GM12891 (cell line): ENCODE results near the gene PXT1.

Source experiments
- DNase-seq: peaks from one replicate; pipeline ENCODE4 v3.0.0; 2011; ENCODE audit warnings: low spot score; ENCODE audit not compliant: insufficient read length
- FAIRE-seq: peaks from 2 replicates; lab custom pipeline; 2011; peaks lifted over from hg19 to GRCh38; lab: Jason Lieb, UNC
- PAX5 ChIP-seq: IDR thresholded peaks from 2 replicates; pipeline ENCODE4 v1.6.1; 2011; ENCODE audit warnings: low read length, moderate library complexity, mild to moderate bottlenecking; ENCODE audit not compliant: insufficient read depth, severe bottlenecking
- POLR2A ChIP-seq: IDR thresholded peaks from 2 replicates; pipeline ENCODE4 v1.6.1; 2011; ENCODE audit warnings: low read depth, low read length, control low read depth
- POLR2AphosphoS5 ChIP-seq: IDR thresholded peaks from 2 replicates; pipeline ENCODE4 v1.6.1; 2011; ENCODE audit warnings: low read depth, low read length, control low read depth
- POU2F2 ChIP-seq: IDR thresholded peaks from 2 replicates; pipeline ENCODE4 v1.6.1; 2011; ENCODE audit warnings: low read depth, mild to moderate bottlenecking, control low read depth, low read length, moderate library complexity
- SPI1 ChIP-seq: IDR thresholded peaks from 2 replicates; pipeline ENCODE4 v1.6.1; 2011; ENCODE audit warnings: low read depth, low read length, control low read depth
- TAF1 ChIP-seq: IDR thresholded peaks from 2 replicates; pipeline ENCODE4 v1.6.1; 2011; ENCODE audit warnings: low read depth, low read length, control low read depth

The PXT1 gene

DNA sequence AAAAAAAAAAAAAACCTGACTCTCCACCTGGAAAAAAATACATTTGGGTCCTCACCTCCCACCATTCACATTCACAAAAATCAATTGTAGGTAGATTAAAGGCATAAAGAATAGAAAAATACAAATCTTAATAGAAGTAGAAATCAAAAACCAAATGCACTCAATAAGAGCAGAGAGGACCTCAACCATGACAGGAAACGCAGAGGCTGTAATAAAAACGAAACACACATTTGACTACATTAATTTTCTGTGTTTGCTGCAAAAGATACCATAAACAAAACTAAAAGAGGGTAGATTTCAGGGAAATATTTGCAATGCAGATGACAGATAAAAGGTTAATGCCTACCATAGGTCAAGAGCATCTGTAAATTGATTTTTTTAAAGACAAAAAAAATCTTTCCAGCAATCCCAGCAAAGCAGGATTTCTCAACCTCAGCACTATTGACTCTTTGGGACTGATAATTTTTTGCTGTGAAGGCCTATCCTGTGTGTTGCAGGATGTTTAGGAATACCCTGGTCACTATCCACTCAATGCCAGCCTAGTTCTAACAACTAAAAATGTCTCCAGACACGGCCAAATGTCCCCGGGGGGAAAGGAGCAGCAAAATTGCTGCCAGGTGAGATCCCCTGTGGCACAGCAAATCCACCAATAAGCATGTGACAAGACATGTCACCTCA is 64.3 kb downstream of the PXT1 start:
- DNase-seq (no peak), FAIRE-seq (no peak)
- TF ChIP-seq POLR2AphosphoS5 (no peak), PAX5 (no peak), TAF1 (no peak), POLR2A (no peak), POU2F2 (no peak), SPI1 (no peak)

DNA sequence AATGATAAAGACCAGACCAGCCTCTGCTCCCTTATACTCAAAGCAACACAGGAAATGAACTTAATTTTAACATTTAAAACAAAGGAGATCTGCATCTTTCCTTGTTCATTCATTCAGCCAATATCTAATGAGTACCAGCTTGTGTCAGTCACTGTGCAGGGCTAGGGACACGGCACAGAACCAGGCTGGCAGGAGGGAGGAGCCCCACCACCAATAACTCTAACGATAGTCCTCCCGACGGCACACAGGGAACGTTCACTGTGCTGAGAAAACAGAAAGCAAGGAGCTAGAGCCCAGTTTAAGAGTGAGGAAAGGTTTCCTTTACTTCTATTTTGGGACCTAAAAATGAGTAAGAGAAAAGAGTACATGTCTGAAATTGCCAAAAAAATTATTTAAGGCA is 65.1 kb downstream of the PXT1 start:
- TF ChIP-seq SPI1 (no peak), POU2F2 (no peak)
- DNase-seq, result no peak
- FAIRE-seq, result no peak

DNA sequence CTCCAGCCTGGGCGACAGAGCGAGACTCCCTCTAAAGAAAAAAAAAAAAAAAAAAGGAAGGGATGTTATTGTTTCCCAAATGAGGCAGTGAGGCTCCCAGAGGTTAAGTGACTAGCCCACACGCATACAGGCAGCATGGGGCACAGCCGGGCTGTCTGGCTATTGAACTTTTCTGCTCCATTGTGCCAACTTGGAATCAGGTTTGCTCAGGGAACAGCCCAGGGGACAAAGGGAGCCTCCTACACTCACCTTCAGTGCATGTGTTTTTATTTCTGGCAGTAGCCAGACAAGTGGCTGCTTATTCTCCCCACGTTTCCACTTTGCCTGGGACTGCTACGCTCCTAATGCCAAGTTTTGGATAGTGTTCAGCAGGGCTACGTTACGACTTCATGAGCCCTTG is 65.9 kb downstream of the PXT1 start:
- FAIRE-seq (no peak), DNase-seq (no peak)
- TF ChIP-seq SPI1, result no peak
- TF ChIP-seq PAX5, result no peak
- no peak for TF ChIP-seq TAF1
- no peak for TF ChIP-seq POLR2A
- TF ChIP-seq POLR2AphosphoS5, result no peak
- TF ChIP-seq POU2F2, result no peak

DNA sequence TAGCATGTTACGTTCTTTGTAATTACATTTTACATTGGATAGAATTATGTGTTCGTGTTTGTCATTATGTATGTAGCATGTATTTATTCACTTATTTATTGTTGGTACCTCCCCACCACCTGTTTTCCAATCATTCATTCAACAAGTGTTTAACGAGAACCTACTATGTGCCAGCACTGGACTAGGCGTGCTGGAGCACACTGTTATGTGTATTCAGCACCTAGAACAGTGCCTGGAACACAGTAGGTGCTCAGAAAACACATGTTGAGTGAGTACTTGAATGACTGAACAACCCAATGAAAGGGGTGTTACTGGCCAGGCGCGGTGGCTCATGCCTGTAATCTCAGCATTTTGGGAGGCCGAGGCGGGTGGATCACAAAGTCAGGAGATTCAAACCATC is 66.5 kb downstream of the PXT1 start:
- FAIRE-seq (no peak), DNase-seq (no peak)
- TF ChIP-seq POU2F2 (no peak), TAF1 (no peak), SPI1 (no peak), POLR2AphosphoS5 (no peak), PAX5 (no peak), POLR2A (no peak)

DNA sequence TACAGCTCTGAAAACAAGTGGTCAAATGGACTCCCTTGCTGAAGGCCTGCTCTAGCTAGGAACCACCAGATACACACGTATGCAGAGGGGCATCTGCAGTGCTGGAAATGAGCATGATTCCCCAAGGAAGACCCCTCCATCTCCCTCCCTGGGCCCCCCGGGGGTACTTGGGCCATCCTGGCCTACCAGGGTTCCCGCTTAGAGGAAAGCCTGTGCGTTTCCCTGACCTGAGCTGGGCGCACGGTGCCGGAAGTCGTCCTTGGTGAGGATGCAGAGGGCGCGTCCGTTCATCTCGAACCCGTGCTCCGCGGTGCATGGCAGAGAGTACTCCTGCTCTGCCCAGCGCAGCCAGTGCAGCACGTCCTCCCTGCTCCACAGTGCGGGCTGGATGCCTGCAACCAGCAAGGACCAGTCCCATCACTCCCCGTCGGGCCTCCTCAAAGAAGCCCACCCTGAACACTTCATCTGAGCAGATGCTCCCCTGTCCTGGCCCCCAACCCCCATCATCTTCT is 67.0 kb downstream of the PXT1 start:
- FAIRE-seq (no peak), DNase-seq (no peak)
- TF ChIP-seq TAF1 (no peak), POLR2A (no peak), SPI1 (no peak), PAX5 (no peak), POLR2AphosphoS5 (no peak), POU2F2 (no peak)

DNA sequence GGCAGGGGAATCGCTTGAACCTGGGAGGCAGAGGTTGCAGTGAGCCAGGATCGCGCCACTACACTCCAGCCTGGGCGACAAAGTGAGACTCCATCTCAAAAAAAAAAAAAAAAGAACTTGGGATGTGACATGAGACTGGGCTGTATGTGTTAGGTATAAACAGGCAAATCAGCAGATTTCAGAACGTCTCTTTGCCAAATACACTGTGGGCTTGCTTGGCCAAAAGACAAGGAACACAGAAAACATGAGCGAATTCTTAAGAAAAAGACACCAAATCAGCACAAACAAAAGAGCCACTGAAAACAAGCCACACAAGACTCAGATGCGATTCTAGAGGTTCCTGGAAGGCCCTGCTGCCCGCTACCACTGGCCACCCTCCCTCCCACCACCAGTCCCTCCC is 67.7 kb downstream of the PXT1 start:
- no peak for FAIRE-seq
- TF ChIP-seq POU2F2 (no peak), POLR2A (no peak), PAX5 (no peak), SPI1 (no peak), TAF1 (no peak), POLR2AphosphoS5 (no peak)
- no peak for DNase-seq

DNA sequence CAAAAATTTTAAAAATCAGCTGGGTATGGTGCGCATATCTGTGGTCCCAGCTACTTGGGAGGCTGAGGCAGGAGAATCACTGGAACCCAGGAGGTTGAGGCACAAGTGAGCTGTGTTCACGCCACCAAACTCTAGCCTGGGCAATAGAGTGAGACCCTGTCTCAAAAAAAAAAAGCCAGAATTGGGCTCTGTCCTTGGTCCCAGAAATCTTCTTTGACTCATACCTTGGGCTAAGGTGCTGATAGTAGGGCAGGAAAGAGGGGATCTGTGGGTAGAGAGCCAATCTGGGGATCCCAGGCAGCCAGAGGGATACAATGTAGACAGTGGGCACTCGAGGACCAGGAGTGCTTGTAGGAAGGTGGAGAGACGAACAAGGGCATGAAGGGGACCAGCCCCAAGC is 68.5 kb downstream of the PXT1 start:
- TF ChIP-seq POU2F2 (no peak), SPI1 (no peak), PAX5 (no peak), POLR2A (no peak), TAF1 (no peak), POLR2AphosphoS5 (no peak)
- DNase-seq, result no peak
- FAIRE-seq, result no peak

DNA sequence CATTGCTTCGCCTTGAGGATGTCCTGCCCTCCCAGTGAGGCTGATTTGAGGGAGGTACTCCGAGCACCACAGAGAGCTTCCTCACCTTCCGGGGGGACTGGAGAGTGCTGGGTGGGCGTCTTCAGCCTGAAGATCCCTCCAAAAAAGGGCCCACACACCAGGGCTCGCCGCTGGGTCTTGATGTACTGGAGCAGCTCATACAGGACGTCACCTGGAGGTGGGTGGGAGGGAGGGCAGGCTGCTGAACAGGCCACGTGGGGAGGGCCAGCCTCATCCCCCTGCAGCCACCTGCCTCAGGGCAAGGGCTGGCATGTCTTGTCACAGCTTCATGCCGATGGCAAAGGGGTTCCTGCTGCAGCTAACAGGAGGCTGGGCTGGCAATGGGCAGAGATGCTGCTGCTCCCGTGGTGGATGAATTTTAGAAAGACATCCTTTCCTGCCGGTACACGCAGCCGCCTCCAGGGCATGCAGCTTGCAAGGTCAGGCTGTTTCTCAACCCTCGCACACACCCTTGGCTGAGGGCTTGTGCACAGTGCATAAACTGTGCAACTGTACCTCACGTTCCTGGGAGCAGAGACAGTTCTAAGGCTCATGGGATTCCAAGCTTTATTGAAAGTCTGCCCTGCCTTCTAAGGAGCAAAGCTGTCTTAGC is 69.2 kb downstream of the PXT1 start:
- no peak for FAIRE-seq
- TF ChIP-seq POLR2A (no peak), POLR2AphosphoS5 (no peak), PAX5 (no peak), POU2F2 (no peak), TAF1 (no peak), SPI1 (no peak)
- no peak for DNase-seq

DNA sequence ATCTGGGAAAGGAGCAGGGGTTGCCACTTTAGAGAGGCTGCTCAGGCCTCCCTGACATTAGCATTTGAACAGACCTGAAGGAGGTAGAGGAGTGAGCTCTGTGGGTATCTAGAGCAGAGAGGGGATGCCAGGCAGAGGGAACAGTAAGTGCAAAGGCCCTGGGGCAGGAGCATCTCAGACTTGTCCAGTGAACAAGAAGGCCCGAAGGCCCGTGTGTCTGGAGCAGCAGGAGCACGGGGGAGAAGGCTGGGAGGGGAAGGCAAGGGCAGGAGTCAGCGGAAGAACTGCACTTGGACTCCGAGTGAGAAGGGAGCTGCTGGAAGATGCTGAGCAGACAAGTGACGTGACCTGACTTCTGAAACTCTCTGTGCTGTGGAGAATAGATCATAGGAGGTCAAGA is 70.6 kb downstream of the PXT1 start:
- TF ChIP-seq POU2F2 (no peak), PAX5 (no peak), TAF1 (no peak), SPI1 (no peak), POLR2A (no peak), POLR2AphosphoS5 (no peak)
- FAIRE-seq, result no peak
- no peak for DNase-seq
